ENCODE results near the gene MTFP1.
A peak's percentile ranks its signal among the peaks of the same experiment; 100 is the strongest.
"Not testable (repeated sequence)": the region's sequence is repeated elsewhere in the genome, so short reads cannot be mapped to it uniquely, and the experiment has no call there.

The MTFP1 gene

GRCh38 chr22:30455075-30455840 lies 29.7 kb downstream of the MTFP1 start:
- DNase-seq (ENCODE audit: low spot score): no peak

GRCh38 chr22:30457981-30458380 lies 32.4 kb downstream of the MTFP1 start:
- peak; percentile 71 for DNase-seq (ENCODE audit: low spot score)

DNA sequence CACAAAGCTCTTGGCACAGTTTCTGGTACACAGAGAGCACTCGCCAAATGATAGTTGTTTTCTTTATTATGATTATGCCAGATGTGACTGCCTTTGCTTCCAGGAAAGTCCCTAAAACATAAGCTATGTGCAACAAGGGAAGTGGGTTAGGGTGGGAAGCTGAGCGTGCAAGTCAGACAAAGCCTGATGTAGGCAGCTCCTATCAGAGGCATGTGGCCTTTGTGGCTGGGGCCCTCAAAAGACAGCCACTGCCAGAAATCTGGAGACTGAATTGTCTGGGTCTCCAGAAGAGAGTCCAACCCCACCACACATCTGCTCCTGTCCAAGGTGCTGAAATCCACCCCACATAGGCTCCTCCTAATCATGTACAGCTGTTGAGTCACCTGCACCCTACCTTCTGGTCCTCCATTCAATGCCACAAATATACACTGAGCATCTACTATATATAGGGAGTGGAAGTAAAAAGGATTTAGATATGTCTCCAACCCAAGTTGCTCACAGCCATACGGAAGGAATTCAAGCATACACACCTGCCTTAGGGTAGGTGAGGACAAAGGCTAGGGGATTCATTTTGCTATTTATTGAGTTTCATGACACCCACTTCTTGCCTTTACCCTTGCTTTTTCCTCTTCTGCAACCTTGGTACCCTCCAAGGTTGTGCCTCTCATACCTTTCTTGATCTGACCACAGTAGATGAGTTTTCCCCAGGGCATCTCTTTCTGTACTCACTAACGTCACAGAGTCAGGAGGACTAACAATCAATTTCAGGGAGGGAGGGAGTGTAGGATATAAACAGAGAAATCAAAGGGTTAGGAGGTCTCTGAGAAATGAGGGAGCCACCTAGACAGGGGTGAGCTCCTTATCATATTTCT lies 33.8 kb downstream of the MTFP1 start:
- no peak for DNase-seq (ENCODE audit: low spot score)

DNA sequence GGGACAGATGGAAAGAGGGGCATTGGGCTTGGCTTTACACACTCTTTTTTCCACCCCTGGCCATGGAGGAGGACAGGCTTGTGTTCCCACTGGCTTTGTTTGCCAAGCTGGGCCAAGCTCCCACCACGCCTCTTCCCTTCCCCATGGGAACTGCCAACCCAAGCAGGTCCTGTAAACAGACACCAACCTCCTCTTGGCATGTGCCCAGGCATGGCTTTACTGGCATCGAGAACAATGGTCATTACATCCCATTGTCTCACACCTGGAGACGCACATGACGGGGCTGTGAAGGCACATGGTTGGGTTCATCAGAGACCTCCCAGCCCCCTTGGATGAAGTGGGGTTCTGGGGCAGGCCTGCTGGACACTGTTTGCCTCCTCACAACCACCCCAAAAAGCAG lies 34.6 kb downstream of the MTFP1 start:
- no peak for DNase-seq (ENCODE audit: low spot score)

DNA sequence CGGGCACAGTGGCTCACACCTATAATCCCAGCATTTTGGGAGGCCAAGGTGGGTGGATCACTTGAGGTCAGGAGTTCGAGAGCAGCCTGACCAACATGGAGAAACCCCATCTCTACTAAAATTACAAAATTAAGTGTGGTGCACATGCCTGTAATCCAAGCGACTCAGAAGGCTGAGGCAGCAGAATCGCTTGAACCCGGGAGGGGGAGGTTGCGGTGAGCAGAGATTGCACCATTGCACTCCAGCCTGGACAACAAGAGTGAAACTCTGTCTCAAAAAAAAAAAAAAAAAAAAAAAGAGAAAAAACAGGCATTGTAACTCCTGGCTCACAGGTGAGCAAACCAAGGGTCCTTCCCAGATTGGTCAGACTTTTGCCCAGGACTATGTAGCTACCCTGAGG lies 35.0 kb downstream of the MTFP1 start:
- not testable (repeated sequence) for DNase-seq (ENCODE audit: low spot score)

DNA sequence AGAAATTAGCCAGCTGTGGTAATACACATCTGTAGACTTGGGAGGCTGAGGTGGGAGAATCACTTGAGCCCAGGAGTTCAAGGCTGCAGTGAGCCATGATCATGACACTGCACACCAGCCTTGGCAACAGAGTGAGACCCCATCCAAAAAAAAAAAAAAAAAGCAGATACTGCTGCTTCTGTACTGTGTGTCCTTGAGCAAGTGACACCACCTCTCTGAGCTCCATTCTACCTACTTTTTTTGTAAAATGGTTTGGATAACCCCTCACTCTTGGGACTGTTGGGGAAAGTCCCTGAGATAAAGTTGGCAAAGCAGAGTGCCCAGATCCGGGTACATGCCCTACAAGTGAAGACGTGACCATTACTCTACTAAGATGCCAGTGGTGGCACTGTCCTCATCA lies 43.6 kb downstream of the MTFP1 start:
- no peak for DNase-seq (ENCODE audit: low spot score)

DNA sequence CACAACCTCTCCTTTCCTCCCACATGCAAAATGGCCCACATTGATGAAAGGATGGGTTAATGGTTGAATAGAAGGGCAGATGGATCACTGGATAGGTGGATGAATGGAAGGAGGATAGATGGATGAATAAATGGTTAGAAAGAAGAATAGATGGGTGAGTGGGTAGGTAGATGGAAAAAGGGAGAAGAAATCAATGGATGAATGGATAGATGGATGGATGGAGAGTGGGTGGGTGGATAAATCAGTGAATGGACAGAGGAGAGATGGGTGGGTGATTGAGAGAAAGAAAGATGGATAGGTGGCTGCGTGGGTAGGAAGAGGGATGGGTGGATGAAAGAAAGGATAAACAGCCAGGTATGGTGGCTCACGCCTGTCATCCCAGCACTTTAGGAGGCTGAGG lies 45.1 kb downstream of the MTFP1 start:
- DNase-seq (ENCODE audit: low spot score): no peak

GRCh38 chr22:30471616-30472318 lies 46.2 kb downstream of the MTFP1 start, which contains the start of gene SEC14L3:
SEC14L3 (minus strand) TSS chr22:30472017; CDS start chr22:30471958, 59 bp downstream.
- no peak for DNase-seq (ENCODE audit: low spot score)

GRCh38 chr22:30472994-30473720 lies 47.6 kb downstream of the MTFP1 start:
- no peak for DNase-seq (ENCODE audit: low spot score)

- no peak for DNase-seq (ENCODE audit: low spot score)
Observed at GRCh38 chr22:30474121-30474520, 48.6 kb downstream of the MTFP1 start.

DNA sequence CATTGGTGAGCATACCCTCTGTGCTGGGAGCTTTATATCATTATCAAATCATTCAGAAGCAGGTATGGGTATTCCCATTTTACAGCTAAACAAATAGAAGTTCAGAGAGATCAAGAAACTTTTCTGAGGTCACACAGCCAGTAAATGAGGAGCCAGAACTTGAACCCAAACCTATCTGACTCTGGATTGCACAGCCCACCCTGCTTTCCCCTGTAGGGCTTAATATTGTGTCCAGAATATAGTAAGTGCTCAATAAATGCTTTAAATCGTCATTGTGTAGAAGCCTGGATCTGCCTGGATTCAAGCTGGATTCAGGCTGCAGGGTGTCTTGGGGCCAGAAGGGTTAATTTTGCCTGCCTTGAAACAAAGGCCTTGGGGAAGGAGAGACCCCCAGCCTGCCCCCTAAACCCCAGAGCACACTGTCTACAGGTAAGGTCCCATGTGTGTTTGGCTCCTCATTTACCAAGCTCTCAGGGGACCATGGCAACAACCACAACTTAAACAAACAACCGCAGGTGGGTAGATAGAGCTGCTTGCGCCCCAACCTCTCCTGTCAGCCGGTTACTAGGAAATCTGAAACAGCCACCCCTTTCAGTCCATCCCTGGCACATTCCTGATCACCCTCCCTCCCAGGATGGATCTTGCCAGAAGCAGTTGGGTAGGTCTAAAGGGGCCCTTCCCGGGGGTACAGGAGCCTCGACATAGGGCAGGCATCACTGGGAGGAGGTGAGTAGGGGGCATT lies 49.3 kb downstream of the MTFP1 start:
- no peak for DNase-seq (ENCODE audit: low spot score)

All from Ammon's horn (tissue), 1 donor.